ENCODE data around the gene DSCAML1. TPM values are rescaled to one million over a fixed set of nuclear protein-coding genes. Genes with fewer than 3 reads are reported as not detected.

Gene DSCAML1
- total RNA-seq, 1 donor = not detected

DNA sequence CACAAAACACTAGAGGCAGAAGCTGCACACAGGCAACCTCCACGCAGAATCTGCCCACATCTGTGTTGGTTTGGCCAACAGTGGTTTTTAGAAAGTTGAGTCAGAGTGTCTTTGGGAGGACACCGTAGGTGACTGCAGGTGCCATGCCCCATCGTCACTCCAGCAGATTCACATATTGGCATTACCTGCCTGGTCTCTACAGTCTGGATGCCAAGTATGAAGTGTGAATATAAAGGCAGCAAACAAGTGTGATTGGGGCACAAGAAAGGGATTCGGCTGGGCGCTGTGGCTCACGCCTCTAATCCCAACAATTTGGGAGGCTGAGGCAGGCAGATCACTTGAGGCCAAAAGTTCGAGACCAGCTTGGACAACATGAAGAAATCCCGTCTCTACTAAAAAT is 38.6 kb upstream of the DSCAML1 start:
- TF ChIP-seq CTCF (IDR thresholded peaks at IDR 0.05; ENCODE audit: insufficient read depth, low read depth, low read length) = no peak
- H3K4me3 ChIP-seq (ENCODE audit: low read depth, low read length) = no peak overlapping the region
- no peak for DNase-seq (ENCODE audit: low read depth)

GRCh38 chr11:117834838-117835443 is 37.9 kb upstream of the DSCAML1 start:
- DNase-seq (ENCODE audit: low read depth) = no peak
- TF ChIP-seq CTCF (IDR thresholded peaks at IDR 0.05; ENCODE audit: insufficient read depth, low read depth, low read length) = no peak
- no peak overlapping the region for H3K4me3 ChIP-seq (ENCODE audit: low read depth, low read length)

- DNase-seq (ENCODE audit: low read depth) = no peak
- no peak for TF ChIP-seq CTCF (IDR thresholded peaks at IDR 0.05; ENCODE audit: insufficient read depth, low read depth, low read length)
Observed at GRCh38 chr11:117834068-117834810, 37.2 kb upstream of the DSCAML1 start.

DNA sequence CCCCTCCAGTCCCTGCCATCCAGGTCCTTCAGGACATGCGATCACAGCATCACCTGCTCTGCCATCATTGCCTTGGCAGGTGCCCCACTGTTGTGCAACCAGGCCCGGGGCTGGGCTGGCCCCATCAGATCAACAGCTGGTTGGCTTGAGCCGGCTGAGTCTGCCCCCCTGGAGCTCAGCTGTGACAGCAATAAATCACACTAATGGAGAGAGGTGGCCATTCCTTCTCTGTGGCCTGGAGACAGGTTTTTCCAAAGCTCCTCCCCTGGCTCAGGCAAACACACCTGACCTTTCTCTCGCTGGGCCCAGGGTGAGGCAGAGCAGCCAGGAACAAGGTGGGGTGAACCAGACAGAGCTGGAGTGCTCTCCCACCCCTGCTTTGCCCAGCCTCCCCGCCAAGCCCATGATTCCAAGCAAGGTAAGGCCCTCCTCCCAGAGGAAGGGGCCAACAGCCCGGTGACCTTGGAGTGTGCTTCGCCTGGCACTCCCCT is 36.4 kb upstream of the DSCAML1 start:
- H3K4me3 ChIP-seq (ENCODE audit: low read depth, low read length) = no peak overlapping the region
- no peak for DNase-seq (ENCODE audit: low read depth)

More at GRCh38 chr11:117834068-117834810, 37.2 kb upstream of the DSCAML1 start:
- H3K4me3 ChIP-seq (ENCODE audit: low read depth, low read length) = no peak overlapping the region

GRCh38 chr11:117832511-117832910 is 35.5 kb upstream of the DSCAML1 start:
- H3K4me3 ChIP-seq (ENCODE audit: low read depth, low read length) = no peak overlapping the region
- no peak for TF ChIP-seq CTCF (IDR thresholded peaks at IDR 0.05; ENCODE audit: insufficient read depth, low read depth, low read length)
- no peak for DNase-seq (ENCODE audit: low read depth)

More for the DNA sequence above, 36.4 kb upstream of the DSCAML1 start:
- no peak for TF ChIP-seq CTCF (IDR thresholded peaks at IDR 0.05; ENCODE audit: insufficient read depth, low read depth, low read length)

GRCh38 chr11:117831661-117832415 is 34.8 kb upstream of the DSCAML1 start:
- TF ChIP-seq CTCF (IDR thresholded peaks at IDR 0.05; ENCODE audit: insufficient read depth, low read depth, low read length) = no peak
- DNase-seq (ENCODE audit: low read depth) = no peak
- H3K4me3 ChIP-seq (ENCODE audit: low read depth, low read length) = no peak overlapping the region
